ENCODE measurements around the gene TSPAN16.
"Not testable (repeated sequence)": the region's sequence is repeated elsewhere in the genome, so short reads cannot be mapped to it uniquely, and the experiment has no call there.

Gene TSPAN16

GRCh38 chr19:11269408-11269807 lies 26.6 kb upstream of the TSPAN16 start:
- no peak for DNase-seq

- DNase-seq = no peak
Measured at GRCh38 chr19:11273296-11273695, 22.7 kb upstream of the TSPAN16 start.

- DNase-seq = no peak
Measured at GRCh38 chr19:11273989-11274388, 22.0 kb upstream of the TSPAN16 start.

GRCh38 chr19:11274533-11275086 lies 21.4 kb upstream of the TSPAN16 start:
- no peak for DNase-seq

GRCh38 chr19:11278670-11279069 lies 17.3 kb upstream of the TSPAN16 start:
- DNase-seq = no peak

- peak; percentile 36 for DNase-seq
Measured at GRCh38 chr19:11279505-11280236, 16.3 kb upstream of the TSPAN16 start.

- no peak for DNase-seq
Measured at GRCh38 chr19:11281356-11282049, 14.5 kb upstream of the TSPAN16 start.

- no peak for DNase-seq
Measured at GRCh38 chr19:11284515-11284914, 11.4 kb upstream of the TSPAN16 start.

- DNase-seq = no peak
Measured at GRCh38 chr19:11286312-11286974, 9.5 kb upstream of the TSPAN16 start.

GRCh38 chr19:11288349-11288748 lies 7.6 kb upstream of the TSPAN16 start:
- DNase-seq = peak; percentile 8

GRCh38 chr19:11290256-11290655 lies 5.7 kb upstream of the TSPAN16 start:
- DNase-seq = no peak

- DNase-seq = no peak
Measured at GRCh38 chr19:11291415-11291814, 4.5 kb upstream of the TSPAN16 start.

GRCh38 chr19:11291991-11292390 lies 4.0 kb upstream of the TSPAN16 start:
- DNase-seq = no peak

- peak; percentile 73 for DNase-seq
Measured at GRCh38 chr19:11293433-11294389, 2.2 kb upstream of the TSPAN16 start.

GRCh38 chr19:11295180-11295579 lies 780 bp upstream of the TSPAN16 start:
- DNase-seq = no peak

GRCh38 chr19:11296264-11296663 lies 304 bp downstream of the TSPAN16 start:
- DNase-seq = no peak

- DNase-seq = no peak
Measured at GRCh38 chr19:11299946-11300810, 4.2 kb downstream of the TSPAN16 start.

GRCh38 chr19:11300811-11301120 lies 4.8 kb downstream of the TSPAN16 start:
- DNase-seq = no peak

GRCh38 chr19:11304936-11305335 lies 9.0 kb downstream of the TSPAN16 start:
- no peak for DNase-seq

GRCh38 chr19:11306337-11306736 lies 10.4 kb downstream of the TSPAN16 start:
- no peak for DNase-seq

GRCh38 chr19:11320278-11320995 lies 24.5 kb downstream of the TSPAN16 start:
- DNase-seq = not testable (repeated sequence)
